ENCODE data around the gene MMADHC. TPM values are rescaled to one million over a fixed set of nuclear protein-coding genes. Genes with fewer than 3 reads are reported as not detected.
A peak's percentile ranks its signal among the peaks of the same experiment; 100 is the strongest.

MMADHC gene
- total and polyA plus RNA-seq, 2 of the 13 experiments (the other 11 are each of a cell fraction or from before 2014, with no cell fraction given), result 90.2 to 210 TPM

- no peak for TF ChIP-seq ZBTB25 (CRISPR knock-in tag; IDR thresholded peaks at IDR 0.05)
- TF ChIP-seq GABPB1 (CRISPR knock-in tag; IDR thresholded peaks at IDR 0.05), result no peak
- no peak for TF ChIP-seq ZNF225 (CRISPR knock-in tag; IDR thresholded peaks at IDR 0.05)
- no peak for TF ChIP-seq ARNTL (CRISPR knock-in tag; IDR thresholded peaks at IDR 0.05)
- no peak for TF ChIP-seq SYNCRIP (IDR thresholded peaks at IDR 0.05; ENCODE audit: insufficient read depth, low read depth, low read length)
- no peak for TF ChIP-seq ZNF12 (CRISPR knock-in tag; IDR thresholded peaks at IDR 0.05)
- TF ChIP-seq RBM22 (optimal IDR thresholded peaks at IDR 0.05; ENCODE audit: low read length), result no peak
- TF ChIP-seq SALL2 (CRISPR knock-in tag; IDR thresholded peaks at IDR 0.05), result no peak
- no peak for TF ChIP-seq PAF1 (CRISPR knock-in tag; IDR thresholded peaks at IDR 0.05)
- no peak for TF ChIP-seq HOMEZ (CRISPR knock-in tag; IDR thresholded peaks at IDR 0.05; ENCODE audit: low read depth)
- TF ChIP-seq, protein P1, sequence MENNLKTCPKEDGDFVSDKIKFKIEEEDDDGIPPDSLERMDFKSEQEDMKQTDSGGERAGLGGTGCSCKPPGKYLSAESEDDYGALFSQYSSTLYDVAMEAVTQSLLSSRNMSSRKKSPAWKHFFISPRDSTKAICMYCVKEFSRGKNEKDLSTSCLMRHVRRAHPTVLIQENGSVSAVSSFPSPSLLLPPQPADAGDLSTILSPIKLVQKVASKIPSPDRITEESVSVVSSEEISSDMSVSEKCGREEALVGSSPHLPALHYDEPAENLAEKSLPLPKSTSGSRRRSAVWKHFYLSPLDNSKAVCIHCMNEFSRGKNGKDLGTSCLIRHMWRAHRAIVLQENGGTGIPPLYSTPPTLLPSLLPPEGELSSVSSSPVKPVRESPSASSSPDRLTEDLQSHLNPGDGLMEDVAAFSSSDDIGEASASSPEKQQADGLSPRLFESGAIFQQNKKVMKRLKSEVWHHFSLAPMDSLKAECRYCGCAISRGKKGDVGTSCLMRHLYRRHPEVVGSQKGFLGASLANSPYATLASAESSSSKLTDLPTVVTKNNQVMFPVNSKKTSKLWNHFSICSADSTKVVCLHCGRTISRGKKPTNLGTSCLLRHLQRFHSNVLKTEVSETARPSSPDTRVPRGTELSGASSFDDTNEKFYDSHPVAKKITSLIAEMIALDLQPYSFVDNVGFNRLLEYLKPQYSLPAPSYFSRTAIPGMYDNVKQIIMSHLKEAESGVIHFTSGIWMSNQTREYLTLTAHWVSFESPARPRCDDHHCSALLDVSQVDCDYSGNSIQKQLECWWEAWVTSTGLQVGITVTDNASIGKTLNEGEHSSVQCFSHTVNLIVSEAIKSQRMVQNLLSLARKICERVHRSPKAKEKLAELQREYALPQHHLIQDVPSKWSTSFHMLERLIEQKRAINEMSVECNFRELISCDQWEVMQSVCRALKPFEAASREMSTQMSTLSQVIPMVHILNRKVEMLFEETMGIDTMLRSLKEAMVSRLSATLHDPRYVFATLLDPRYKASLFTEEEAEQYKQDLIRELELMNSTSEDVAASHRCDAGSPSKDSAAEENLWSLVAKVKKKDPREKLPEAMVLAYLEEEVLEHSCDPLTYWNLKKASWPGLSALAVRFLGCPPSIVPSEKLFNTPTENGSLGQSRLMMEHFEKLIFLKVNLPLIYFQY (CRISPR knock-in tag; IDR thresholded peaks at IDR 0.05; ENCODE audit: borderline replicate concordance), result no peak
- TF ChIP-seq MBNL3 (CRISPR knock-in tag; conservative IDR thresholded peaks at IDR 0.05), result no peak
- TF ChIP-seq KDM2A (CRISPR knock-in tag; IDR thresholded peaks at IDR 0.05; ENCODE audit: borderline replicate concordance, low read depth), result no peak
- TF ChIP-seq ZNF644 (CRISPR knock-in tag; IDR thresholded peaks at IDR 0.05; ENCODE audit: low read depth), result no peak
- TF ChIP-seq TFDP2 (CRISPR knock-in tag; IDR thresholded peaks at IDR 0.05), result no peak; the same call in 1 of the 2 replicates
- 0 out of 2 replicates have a peak, but pooled peaks have one; percentile 17 for TF ChIP-seq ZNF747 (CRISPR knock-in tag; IDR thresholded peaks at IDR 0.05; ENCODE audit: borderline replicate concordance)
- TF ChIP-seq, protein P2, sequence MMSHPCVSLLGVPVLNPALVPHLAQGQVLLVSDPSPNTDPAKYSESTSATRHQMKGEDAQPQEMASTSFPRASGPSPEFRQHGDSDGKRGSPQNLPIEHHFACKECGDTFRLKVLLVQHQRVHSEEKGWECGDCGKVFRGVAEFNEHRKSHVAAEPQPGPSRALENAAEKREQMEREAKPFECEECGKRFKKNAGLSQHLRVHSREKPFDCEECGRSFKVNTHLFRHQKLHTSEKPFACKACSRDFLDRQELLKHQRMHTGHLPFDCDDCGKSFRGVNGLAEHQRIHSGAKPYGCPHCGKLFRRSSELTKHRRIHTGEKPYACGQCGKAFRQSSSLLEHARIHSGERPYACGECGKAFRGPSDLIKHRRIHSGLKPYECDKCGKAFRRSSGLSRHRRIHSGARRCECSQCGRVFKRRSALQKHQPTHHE (CRISPR knock-in tag; IDR thresholded peaks at IDR 0.05; ENCODE audit: borderline replicate concordance), result no peak
- no peak for TF ChIP-seq GTF2F1 (IDR thresholded peaks at IDR 0.05; ENCODE audit: low read length)
- no peak for TF ChIP-seq JUNB (CRISPR knock-in tag; IDR thresholded peaks at IDR 0.05; ENCODE audit: borderline replicate concordance)
- no peak for TF ChIP-seq NFATC3 (CRISPR knock-in tag; IDR thresholded peaks at IDR 0.05)
- TF ChIP-seq ZNF160 (CRISPR knock-in tag; IDR thresholded peaks at IDR 0.05), result 0 out of 2 replicates have a peak, but pooled peaks have one; percentile 13
These were observed 444 bp upstream of the MMADHC start (continued) for GRCh38 chr2:149587950-149588487.

Measured in HepG2 (cell line).